Sigmoid colon (tissue), 7 donors: ENCODE data around the gene HGS. TPM values are rescaled to one million over a fixed set of nuclear protein-coding genes. Genes with fewer than 3 reads are reported as not detected.
"Not testable (repeated sequence)": the region's sequence is repeated elsewhere in the genome, so short reads cannot be mapped to it uniquely, and the experiment has no call there.

Source experiments
- DNase-seq: peaks from one replicate; pipeline ENCODE4 v3.0.0-alpha.2; 2019
- H3K27ac ChIP-seq, 4 donors: fragments of 200-600 bp; sonication (generic); one replicate each; pipeline ENCODE4 v1.5.1; 2016 to 2019; ENCODE audit warnings: mild to moderate bottlenecking in 1 of 4
- H3K27me3 ChIP-seq, 3 donors: fragments of 200-600 bp; sonication (generic); one replicate each; pipeline ENCODE4 v1.5.1; 2019; ENCODE audit warnings: mild to moderate bottlenecking in 1 of 3
- H3K36me3 ChIP-seq, 4 donors: fragments of 200-600 bp; sonication (generic); one replicate each; pipeline ENCODE4 v1.5.1; 2016 to 2019
- H3K4me1 ChIP-seq, 4 donors: fragments of 200-600 bp; sonication (generic); one replicate each; pipeline ENCODE4 v1.5.1; 2017 to 2019
- H3K4me3 ChIP-seq, 4 donors: fragments of 200-600 bp; sonication (generic); one replicate each; pipeline ENCODE4 v1.5.1; 2017 to 2019; ENCODE audit warnings: mild to moderate bottlenecking in 2 of 4, moderate library complexity in 1 of 4
- H3K9me3 ChIP-seq, 4 donors: fragments of 200-600 bp in 3 of 4; sonication (generic) in 3 of 4; one replicate each; pipeline versions ENCODE4 v1.5.1 to v1.6.1; 2013 to 2019
- CTCF ChIP-seq, 4 experiments: fragments of 450-650 bp in 3 of 4; fragments of 200-600 bp in 1 of 4; IDR thresholded peaks; one replicate each; pipeline ENCODE4 v1.5.1; 2016 to 2019; ENCODE audit warnings: antibody characterized with exemption in 4 of 4, mild to moderate bottlenecking in 3 of 4, moderate library complexity in 2 of 4
- EP300 ChIP-seq, 4 donors: sonication (generic); formaldehyde crosslinking; IDR thresholded peaks; one replicate each; pipeline ENCODE4 v1.6.1; 2017; ENCODE audit warnings: antibody characterized with exemption in 4 of 4
- POLR2A ChIP-seq, 2 donors: fragments of 450-650 bp; IDR thresholded peaks; one replicate each; pipeline ENCODE4 v1.6.1; 2016; ENCODE audit warnings: antibody characterized with exemption in 2 of 2, mild to moderate bottlenecking in 2 of 2, moderate library complexity in 2 of 2
- POLR2AphosphoS5 ChIP-seq, 4 donors: sonication (generic); formaldehyde crosslinking; IDR thresholded peaks; one replicate each; pipeline ENCODE4 v1.6.1; 2017; ENCODE audit warnings: antibody characterized with exemption in 4 of 4
- WGBS, 2 donors: extraction: QIAGEN DNeasy Blood & Tissue Kit; methylation state at CpG; one replicate each; pipeline ENCODE4 v1.1.7; 2013; 5-methylcytosine and 5-hydroxymethylcytosine counted together
- intact Hi-C: fragments of 100-400 bp; cut with DNase I; formaldehyde crosslinking; loops from one replicate; pipeline ENCODE4 v1.15.1; 2023
- polyA plus RNA-seq, 3 donors: library from polyadenylated mRNA; stranded (reverse); fragments of 200-250 nt; gene quantifications; one replicate each; pipeline ENCODE4 v1.2.3, GENCODE V29; 2013
- total RNA-seq, 4 donors: library from RNA; depleted of rRNA; stranded (reverse); fragments of >200 nt; gene quantifications; one replicate each; pipeline ENCODE4 v1.1.0, GENCODE V29; 2016
- donor health status: healthy with polysubstance abuse.
- donor health status: Bipolar disorder and iron deficiency.
- donor health status: healthy.

HGS gene
- total and polyA plus RNA-seq, 7 donors = 36.7 to 143 (median 52.9) TPM

- 25 to 78% methylated on average over 35 of the region's 35 CpGs for WGBS, 2 donors
- intact Hi-C loops = no loop called here
- Histone ChIP-seq H3K4me3 (no peak overlapping the region), H3K36me3 (no peaks in the 10 kb centered on the region), H3K27me3 (peaks cover 0 to 49% (median 11%) of the 10 kb centered on the region in 3 donors), H3K4me1 (peaks cover 0 to 13% (median 7%) of the 10 kb centered on the region in 4 donors), H3K9me3 (no peaks in the 10 kb centered on the region), H3K27ac (no peak overlapping the region)
- TF ChIP-seq POLR2A (IDR thresholded peaks at IDR 0.05) = no peak
- TF ChIP-seq POLR2AphosphoS5 (IDR thresholded peaks at IDR 0.05) = no peak
- TF ChIP-seq EP300 (IDR thresholded peaks at IDR 0.05) = no peak
- no peak for TF ChIP-seq CTCF (IDR thresholded peaks at IDR 0.05)
- peak; percentile 65 for DNase-seq
Measured at GRCh38 chr17:81734405-81735263, 50.8 kb downstream of the HGS start.

- Histone ChIP-seq H3K4me3 (peak overlapping the region in 1 of 4 donors; percentile 2), H3K9me3 (no peaks in the 10 kb centered on the region), H3K4me1 (peaks cover 0 to 11% (median 7%) of the 10 kb centered on the region in 4 donors), H3K27ac (no peak overlapping the region), H3K36me3 (no peaks in the 10 kb centered on the region), H3K27me3 (peaks cover 0 to 43% (median 14%) of the 10 kb centered on the region in 3 donors)
- intact Hi-C loops = no loop called here
- 17 to 28% methylated on average over 30 of the region's 30 CpGs for WGBS, 2 donors
- peak; percentile 65 for DNase-seq
- TF ChIP-seq CTCF (IDR thresholded peaks at IDR 0.05) (no peak), EP300 (IDR thresholded peaks at IDR 0.05) (no peak), POLR2AphosphoS5 (IDR thresholded peaks at IDR 0.05) (no peak), POLR2A (IDR thresholded peaks at IDR 0.05) (no peak)
Measured at GRCh38 chr17:81735264-81736102, 51.7 kb downstream of the HGS start.

- no peak for TF ChIP-seq CTCF (IDR thresholded peaks at IDR 0.05)
- TF ChIP-seq EP300 (IDR thresholded peaks at IDR 0.05) = no peak
- no peak for TF ChIP-seq POLR2A (IDR thresholded peaks at IDR 0.05)
- TF ChIP-seq POLR2AphosphoS5 (IDR thresholded peaks at IDR 0.05) = no peak
- peaks cover 0 to 8% (median 0%) of the 10 kb centered on the region in 4 donors for H3K4me1 ChIP-seq
- no peak overlapping the region for H3K27ac ChIP-seq
- H3K4me3 ChIP-seq = no peak overlapping the region
- H3K36me3 ChIP-seq = no peaks in the 10 kb centered on the region
- H3K27me3 ChIP-seq = peaks cover 3 to 35% (median 22%) of the 10 kb centered on the region in 3 donors
- DNase-seq = no peak
- 93% methylated on average over 31 of the region's 31 CpGs for WGBS, 2 donors
- H3K9me3 ChIP-seq = no peaks in the 10 kb centered on the region
- intact Hi-C loops = no loop called here
Measured at GRCh38 chr17:81737947-81738800, 54.4 kb downstream of the HGS start.

- intact Hi-C loops = no loop called here
- Histone ChIP-seq H3K36me3 (no peaks in the 10 kb centered on the region), H3K4me1 (peaks cover 0 to 8% (median 0%) of the 10 kb centered on the region in 4 donors), H3K9me3 (no peaks in the 10 kb centered on the region), H3K27me3 (peaks cover 3 to 34% (median 21%) of the 10 kb centered on the region in 3 donors), H3K27ac (no peak overlapping the region), H3K4me3 (no peak overlapping the region)
- DNase-seq = no peak
- WGBS, 2 donors = 91% methylated on average over 27 of the region's 27 CpGs
- no peak for TF ChIP-seq POLR2AphosphoS5 (IDR thresholded peaks at IDR 0.05)
- no peak for TF ChIP-seq POLR2A (IDR thresholded peaks at IDR 0.05)
- no peak for TF ChIP-seq CTCF (IDR thresholded peaks at IDR 0.05)
- TF ChIP-seq EP300 (IDR thresholded peaks at IDR 0.05) = no peak
Measured at GRCh38 chr17:81738801-81739393, 55.1 kb downstream of the HGS start.

- WGBS, 2 donors = 67 to 90% methylated on average over 8 of the region's 8 CpGs
- H3K27me3 ChIP-seq = peaks cover 3 to 34% (median 21%) of the 10 kb centered on the region in 3 donors
- H3K9me3 ChIP-seq, DNase-seq, H3K4me1 ChIP-seq, H3K4me3 ChIP-seq, H3K27ac ChIP-seq, intact Hi-C loops, H3K36me3 ChIP-seq: not testable (repeated sequence)
Measured at GRCh38 chr17:81739593-81739992, 55.8 kb downstream of the HGS start.
